ENCODE results near the gene PDE7B.

The PDE7B gene

GRCh38 chr6:136173519-136174507 lies 322.3 kb downstream of the PDE7B start:
- DNase-seq (ENCODE audit: low read depth in 2 of 2, low spot score in 1 of 2), result no peak

- no peak for DNase-seq (ENCODE audit: low read depth in 2 of 2, low spot score in 1 of 2)
Measured at GRCh38 chr6:136174510-136174909, 323.0 kb downstream of the PDE7B start.

- no peak for DNase-seq (ENCODE audit: low read depth in 2 of 2, low spot score in 1 of 2)
Measured at GRCh38 chr6:136175873-136176272, 324.4 kb downstream of the PDE7B start.

DNA sequence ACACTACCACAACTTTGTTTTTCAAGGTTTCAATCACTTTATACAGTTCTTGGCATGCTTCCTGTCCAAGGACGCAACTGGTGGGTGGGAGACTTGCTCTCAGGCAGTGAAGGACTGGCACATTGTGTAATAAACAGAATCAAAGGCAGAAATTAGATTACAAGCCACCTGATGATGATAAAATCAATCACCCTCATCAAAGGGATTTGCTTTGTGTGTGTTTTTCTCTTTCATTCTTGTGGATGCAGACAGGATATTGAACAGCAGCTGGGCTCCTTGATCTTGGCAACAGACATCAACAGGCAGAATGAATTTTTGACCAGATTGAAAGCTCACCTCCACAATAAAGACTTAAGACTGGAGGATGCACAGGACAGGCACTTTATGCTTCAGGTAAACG lies 327.2 kb downstream of the PDE7B start:
- no peak for DNase-seq (ENCODE audit: low read depth in 2 of 2, low spot score in 1 of 2)

DNA sequence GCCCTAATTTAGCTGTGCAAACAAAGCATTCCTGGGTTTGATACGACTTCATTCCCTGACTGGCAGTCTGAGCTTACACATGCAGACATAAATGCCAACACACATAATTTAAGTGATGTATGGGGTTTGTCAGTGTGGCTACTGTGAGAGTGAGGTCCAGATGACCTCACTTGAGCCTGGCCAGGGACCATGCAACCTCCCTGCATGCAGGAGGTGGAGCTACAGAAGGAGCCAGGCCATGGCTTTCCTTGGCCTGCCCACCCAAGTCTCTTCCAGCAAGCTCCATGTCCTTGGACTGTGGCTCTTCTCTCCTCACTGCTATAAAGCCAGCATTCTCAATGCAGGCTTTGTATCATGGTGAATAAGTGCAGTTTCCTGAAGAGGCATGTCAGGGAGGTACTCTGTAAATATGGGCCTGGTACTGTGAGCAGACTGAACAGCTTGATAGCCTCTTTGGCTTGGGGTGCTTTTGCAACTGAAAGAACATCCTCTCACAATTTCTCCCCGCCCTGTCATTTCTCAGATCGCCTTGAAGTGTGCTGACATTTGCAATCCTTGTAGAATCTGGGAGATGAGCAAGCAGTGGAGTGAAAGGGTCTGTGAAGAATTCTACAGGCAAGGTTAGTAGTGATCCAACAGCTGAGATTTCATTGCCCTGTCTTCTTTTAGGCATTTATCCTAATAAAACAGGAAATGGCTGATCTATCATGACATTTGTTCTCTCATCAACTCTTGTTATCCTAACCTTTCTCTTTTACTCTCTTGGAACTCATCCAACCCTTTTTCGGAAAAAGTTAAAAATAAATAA lies 329.4 kb downstream of the PDE7B start:
- DNase-seq (ENCODE audit: low read depth in 2 of 2, low spot score in 1 of 2), result no peak

DNA sequence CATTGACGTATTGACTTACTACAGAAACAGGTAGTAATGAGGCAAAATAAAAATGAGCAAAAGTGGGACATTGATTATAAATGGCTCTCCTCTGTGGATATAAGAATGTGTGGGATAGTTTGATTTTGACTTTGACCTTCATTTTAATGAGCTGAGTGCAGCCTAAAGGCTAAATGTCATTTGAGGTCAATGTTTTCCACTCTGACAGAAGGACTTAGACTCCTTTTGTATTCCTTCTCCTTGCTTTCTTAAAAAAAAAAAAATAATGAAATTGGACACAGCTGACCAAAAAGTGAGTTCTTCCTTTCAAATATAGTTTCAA lies 330.0 kb downstream of the PDE7B start:
- DNase-seq (ENCODE audit: low read depth in 2 of 2, low spot score in 1 of 2), result no peak

DNA sequence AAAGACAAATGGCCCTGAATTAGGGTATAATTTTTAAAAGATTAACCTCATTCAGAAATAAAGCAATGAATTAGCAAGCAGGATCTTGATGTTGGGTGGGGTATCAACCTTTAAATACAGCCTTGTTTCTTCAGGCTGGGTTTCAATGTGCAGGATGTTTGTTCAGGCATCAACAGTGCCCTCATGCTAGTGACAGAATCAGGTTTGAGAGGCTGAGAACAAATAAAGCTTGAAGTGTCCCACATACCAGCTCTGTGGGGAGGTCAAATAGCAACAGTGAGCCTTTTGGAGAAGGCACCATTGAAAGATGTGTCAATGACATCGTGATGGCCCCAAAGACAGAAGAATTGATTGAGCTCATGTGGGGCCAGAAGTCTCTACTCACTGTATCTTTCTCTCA lies 330.4 kb downstream of the PDE7B start:
- no peak for DNase-seq (ENCODE audit: low read depth in 2 of 2, low spot score in 1 of 2)

DNA sequence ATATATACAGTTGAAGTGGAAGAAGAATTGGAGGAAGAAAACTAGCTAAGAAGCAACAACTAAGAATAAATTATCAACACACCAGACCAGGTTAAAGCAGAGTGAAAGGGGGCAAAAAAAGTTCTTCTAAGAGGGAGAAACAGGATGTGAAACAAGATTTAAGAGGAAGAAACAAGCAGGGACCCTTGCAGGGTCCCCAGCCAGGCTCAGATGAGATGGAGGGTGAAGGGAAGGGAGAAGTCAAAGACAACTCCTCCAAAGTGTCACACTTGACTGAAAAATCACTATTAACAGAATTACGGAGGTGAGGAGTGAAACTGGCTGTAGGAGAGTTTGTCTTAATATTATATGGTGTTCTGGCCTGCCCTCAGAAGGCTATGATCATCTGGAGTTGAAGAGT lies 333.2 kb downstream of the PDE7B start:
- DNase-seq (ENCODE audit: low read depth in 2 of 2, low spot score in 1 of 2), result no peak

- DNase-seq (ENCODE audit: low read depth in 2 of 2, low spot score in 1 of 2), result no peak
Measured at GRCh38 chr6:136186363-136186762, 334.9 kb downstream of the PDE7B start.

DNA sequence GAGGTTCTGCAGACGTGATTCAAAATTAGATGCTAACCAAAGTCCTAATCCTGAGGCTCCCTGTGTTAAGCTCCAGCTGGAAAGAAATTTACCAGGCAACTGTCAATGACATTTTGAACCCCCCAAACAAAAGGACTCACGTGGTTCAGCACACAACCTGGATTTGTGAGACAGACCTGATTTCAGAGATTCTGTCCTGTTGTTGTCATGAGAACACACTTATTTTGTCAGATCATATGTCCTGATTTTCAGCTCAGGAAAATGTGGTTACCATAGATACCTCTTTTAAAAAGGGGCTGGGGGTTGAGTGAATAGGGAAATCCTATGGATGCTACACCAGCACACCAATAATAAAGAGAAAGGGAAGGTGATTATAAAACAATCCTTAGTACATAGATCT lies 337.0 kb downstream of the PDE7B start:
- DNase-seq (ENCODE audit: low read depth in 2 of 2, low spot score in 1 of 2), result no peak

DNA sequence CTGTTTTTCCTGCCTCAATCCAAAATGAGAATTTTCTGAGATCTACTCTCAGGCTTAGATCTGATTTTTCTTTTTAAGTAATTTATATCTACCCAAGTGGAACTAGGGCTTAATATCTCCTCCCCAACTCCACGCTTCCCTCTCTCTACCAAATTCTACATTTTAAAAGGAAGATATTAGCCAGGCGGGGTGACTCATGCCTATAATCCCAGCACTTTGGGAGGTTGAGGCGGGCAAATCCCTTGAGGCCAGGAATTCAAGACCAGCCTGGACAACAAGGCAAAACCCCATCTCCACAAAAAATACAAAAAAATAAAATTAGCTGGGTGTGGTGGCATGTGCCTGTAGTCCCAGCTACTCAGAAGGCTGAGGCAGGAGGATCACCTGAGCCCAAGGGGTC lies 337.6 kb downstream of the PDE7B start:
- no peak for DNase-seq (ENCODE audit: low read depth in 2 of 2, low spot score in 1 of 2)

- no peak for DNase-seq (ENCODE audit: low read depth in 2 of 2, low spot score in 1 of 2)
Measured at GRCh38 chr6:136191606-136192312, 340.3 kb downstream of the PDE7B start.

DNA sequence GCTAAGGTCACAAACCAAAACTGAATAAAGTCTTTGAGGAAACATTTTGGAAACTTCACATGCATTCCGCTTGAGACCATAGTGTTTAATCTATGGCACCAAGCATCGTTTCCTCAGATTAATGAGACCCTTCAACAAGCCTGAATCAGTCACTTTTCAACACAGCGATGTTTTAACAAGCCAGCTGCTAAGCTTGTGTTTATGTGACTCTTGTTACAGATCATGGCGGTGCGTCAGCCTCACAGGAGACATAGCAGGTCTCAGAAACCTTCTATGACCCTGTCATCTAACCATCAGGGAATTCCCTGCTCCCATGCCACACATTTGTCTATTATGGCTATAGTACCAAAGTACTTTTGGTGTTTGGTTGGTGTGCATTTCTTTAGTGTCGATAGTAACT lies 341.4 kb downstream of the PDE7B start:
- DNase-seq (ENCODE audit: low read depth in 2 of 2, low spot score in 1 of 2), result no peak

DNA sequence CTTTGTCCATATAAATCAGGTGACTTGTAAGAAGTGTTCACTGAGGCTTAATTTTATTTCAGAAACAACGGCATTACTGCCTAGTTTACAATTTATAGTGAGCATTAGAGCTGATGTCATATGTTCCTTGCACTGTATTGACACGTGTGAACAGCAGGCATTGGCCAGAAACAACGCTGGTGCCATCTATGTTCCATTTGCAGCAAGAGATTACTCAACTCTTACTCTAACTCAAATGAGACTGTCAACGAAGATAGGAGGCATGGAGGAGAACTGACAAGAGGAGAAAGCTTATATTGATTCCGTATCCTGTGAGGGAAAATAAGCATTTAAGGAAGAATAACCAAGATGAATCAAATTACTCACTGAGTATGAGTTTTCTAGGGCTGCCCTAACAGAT lies 350.2 kb downstream of the PDE7B start:
- no peak for DNase-seq (ENCODE audit: low read depth in 2 of 2, low spot score in 1 of 2)

DNA sequence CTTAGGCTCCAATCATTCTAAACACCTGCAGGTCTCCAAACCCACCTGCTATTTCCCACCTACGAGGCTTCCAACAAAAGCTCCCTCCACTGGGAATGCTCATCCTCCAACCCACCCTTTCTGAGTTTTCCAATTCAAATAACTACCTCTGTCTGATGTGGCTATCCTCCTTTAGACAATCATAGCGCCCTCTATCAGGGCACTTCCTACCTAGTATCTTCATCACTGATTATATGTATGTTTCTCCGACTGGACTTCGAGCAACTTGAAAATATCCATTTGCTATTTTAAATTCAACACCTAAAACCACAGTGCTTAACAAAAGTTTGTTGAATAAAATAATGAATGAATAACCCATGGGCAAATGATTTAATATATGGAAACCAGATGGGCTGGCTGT lies 357.3 kb downstream of the PDE7B start:
- DNase-seq (ENCODE audit: low read depth in 2 of 2, low spot score in 1 of 2), result no peak

GRCh38 chr6:136209496-136209895 lies 358.0 kb downstream of the PDE7B start:
- DNase-seq (ENCODE audit: low read depth in 2 of 2, low spot score in 1 of 2), result no peak

DNA sequence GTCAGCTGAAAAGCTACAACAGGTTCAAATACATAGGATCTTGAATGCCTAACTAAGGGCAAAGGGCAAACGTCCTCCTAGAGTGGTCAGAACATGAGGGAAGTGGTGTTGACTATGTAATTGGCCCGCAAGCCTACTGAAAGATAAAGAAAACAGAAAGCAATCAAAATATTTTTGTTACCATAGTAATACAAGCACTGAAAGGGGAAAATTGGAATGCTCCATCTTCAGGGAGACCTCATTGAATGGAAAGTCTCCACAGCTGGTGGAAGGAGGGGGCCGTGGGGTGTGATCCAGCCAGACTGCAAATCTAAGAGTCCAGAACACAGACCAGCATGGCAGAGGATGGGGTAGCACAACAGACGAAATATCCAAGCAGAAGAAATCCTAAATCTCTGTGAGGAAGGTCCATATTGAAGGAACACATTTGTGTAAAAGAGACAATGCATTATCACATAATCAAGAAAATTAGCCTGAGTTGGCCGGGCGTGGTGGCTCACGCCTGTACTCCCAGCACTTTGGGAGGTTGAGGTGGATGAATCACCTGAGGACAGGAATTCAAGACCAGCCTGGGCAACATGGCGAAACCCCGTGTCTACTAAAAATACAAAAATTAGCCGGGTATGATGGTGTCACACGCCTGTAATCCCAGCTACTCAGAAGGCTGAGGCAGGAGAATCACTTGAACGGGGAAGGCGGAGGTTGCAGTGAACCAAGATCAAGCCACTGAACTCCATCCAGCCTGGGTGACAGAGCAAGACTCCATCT lies 359.1 kb downstream of the PDE7B start:
- no peak for DNase-seq (ENCODE audit: low read depth in 2 of 2, low spot score in 1 of 2)

GRCh38 chr6:136212608-136213007 lies 361.1 kb downstream of the PDE7B start:
- no peak for DNase-seq (ENCODE audit: low read depth in 2 of 2, low spot score in 1 of 2)

GRCh38 chr6:136213012-136213539 lies 361.6 kb downstream of the PDE7B start:
- no peak for DNase-seq (ENCODE audit: low read depth in 2 of 2, low spot score in 1 of 2)

GRCh38 chr6:136213853-136214252 lies 362.4 kb downstream of the PDE7B start:
- no peak for DNase-seq (ENCODE audit: low read depth in 2 of 2, low spot score in 1 of 2)
